Epidermal melanocyte (primary cell): ENCODE data around the gene RAI1.
"Not testable (repeated sequence)": the region's sequence is repeated elsewhere in the genome, so short reads cannot be mapped to it uniquely, and the experiment has no call there.

ENCODE experiments used
- DNase-seq: peaks from one replicate; pipeline ENCODE4 v3.0.0; 2011; ENCODE audit warnings: low spot score; ENCODE audit not compliant: insufficient read length

RAI1 gene

GRCh38 chr17:17798573-17799255 is 117.5 kb downstream of the RAI1 start:
- no peak for DNase-seq

GRCh38 chr17:17800504-17801021 is 119.3 kb downstream of the RAI1 start:
- no peak for DNase-seq

GRCh38 chr17:17801800-17802481 is 120.7 kb downstream of the RAI1 start:
- DNase-seq, result no peak

- no peak for DNase-seq
Observed at GRCh38 chr17:17804007-17804406, 122.7 kb downstream of the RAI1 start.

GRCh38 chr17:17805575-17805974 is 124.3 kb downstream of the RAI1 start:
- no peak for DNase-seq

GRCh38 chr17:17806035-17806434 is 124.8 kb downstream of the RAI1 start:
- DNase-seq, result no peak

GRCh38 chr17:17806611-17807274 is 125.5 kb downstream of the RAI1 start:
- DNase-seq, result no peak

- DNase-seq, result no peak
Observed at GRCh38 chr17:17807440-17807839, 126.2 kb downstream of the RAI1 start.

GRCh38 chr17:17808200-17808599 is 126.9 kb downstream of the RAI1 start:
- DNase-seq, result not testable (repeated sequence)

GRCh38 chr17:17808706-17809432 is 127.6 kb downstream of the RAI1 start:
- no peak for DNase-seq

- DNase-seq, result no peak
Observed at GRCh38 chr17:17809531-17810083, 128.3 kb downstream of the RAI1 start.

- peak; percentile 75 for DNase-seq
Observed at GRCh38 chr17:17810084-17810894, 129.0 kb downstream of the RAI1 start.

GRCh38 chr17:17810895-17811248 is 129.6 kb downstream of the RAI1 start:
- no peak for DNase-seq

- no peak for DNase-seq
Observed at GRCh38 chr17:17811381-17812210, 130.3 kb downstream of the RAI1 start.

GRCh38 chr17:17812211-17813054 is 131.2 kb downstream of the RAI1 start:
- peak; percentile 91 for DNase-seq

GRCh38 chr17:17813055-17813724 is 131.9 kb downstream of the RAI1 start:
- DNase-seq, result no peak

- no peak for DNase-seq
Observed at GRCh38 chr17:17813725-17814095, 132.5 kb downstream of the RAI1 start.
